ENCODE measurements around the gene COG6.
A peak's percentile ranks its signal among the peaks of the same experiment; 100 is the strongest.

COG6 gene

GRCh38 chr13:39655569-39656324 lies at the start of gene COG6:
Gene COG6 (plus strand): TSS chr13:39655662. CDS start chr13:39655727, 65 bp downstream.
- peak within 1 kb of the TSS; percentile 77 for H2AFZ ChIP-seq (ENCODE audit: low read length)

GRCh38 chr13:39605677-39606320 lies 49.7 kb upstream of the COG6 start:
- TF ChIP-seq EZH2phosphoT487 (IDR thresholded peaks at IDR 0.05; ENCODE audit: low read length) (no peak), EZH2 (optimal IDR thresholded peaks at IDR 0.05; ENCODE audit: low read depth, low read length) (no peak), CTCF (IDR thresholded peaks at IDR 0.05; ENCODE audit: low read length) (no peak)
- H3K27me3 ChIP-seq (replicated peaks; ENCODE audit: insufficient read depth, low read length), result no peaks in the 10 kb centered on the region
- H3K79me2 ChIP-seq (ENCODE audit: low read length), result no peaks in the 10 kb centered on the region
- H3K4me1 ChIP-seq (ENCODE audit: low read length), result no peaks in the 10 kb centered on the region
- H4K20me1 ChIP-seq (ENCODE audit: insufficient read depth, low read length), result no peaks in the 10 kb centered on the region
- H3F3A ChIP-seq (ENCODE audit: insufficient read depth, low read length), result no peaks in the 10 kb centered on the region
- no peaks in the 10 kb centered on the region for H3K36me3 ChIP-seq (replicated peaks; ENCODE audit: insufficient read depth, low read length)
- no peak overlapping the region for H2AFZ ChIP-seq (ENCODE audit: low read length)
- no peak overlapping the region for H3K4me3 ChIP-seq (ENCODE audit: low read length)
- no peak for DNase-seq
- H3K9me2 ChIP-seq (replicated peaks; ENCODE audit: insufficient read depth, low read length), result no peaks in the 10 kb centered on the region
- H3K27ac ChIP-seq (ENCODE audit: low read length), result no peak overlapping the region
- H3K4me2 ChIP-seq (ENCODE audit: low read depth, low read length), result no peak overlapping the region
- no peak overlapping the region for H3K9ac ChIP-seq (ENCODE audit: low read length)
- H3K9me3 ChIP-seq (replicated peaks; ENCODE audit: insufficient read depth, low read length), result no peaks in the 10 kb centered on the region

More at GRCh38 chr13:39655569-39656324, at the start of gene COG6:
- Histone ChIP-seq H3K9me2 (replicated peaks; ENCODE audit: insufficient read depth, low read length) (no peaks in the 10 kb centered on the region), H3K9ac (ENCODE audit: low read length) (peak within 1 kb of the TSS; percentile 55; the same call in 1 of the 2 replicates), H3K27ac (ENCODE audit: low read length) (no peak within 1 kb of the TSS), H3K4me1 (ENCODE audit: low read length) (0 out of 2 replicates have a peak, but pooled peaks cover 4% of the 10 kb centered on the region), H3K4me2 (ENCODE audit: low read depth, low read length) (peak within 1 kb of the TSS; percentile 82), H3K79me2 (ENCODE audit: low read length) (no peaks in the 10 kb centered on the region; the same call in 1 of the 2 replicates), H3K4me3 (ENCODE audit: low read length) (peak within 1 kb of the TSS; percentile 85), H3K9me3 (replicated peaks; ENCODE audit: insufficient read depth, low read length) (no peaks in the 10 kb centered on the region), H3F3A (ENCODE audit: insufficient read depth, low read length) (no peaks in the 10 kb centered on the region), H4K20me1 (ENCODE audit: insufficient read depth, low read length) (no peaks in the 10 kb centered on the region), H3K27me3 (replicated peaks; ENCODE audit: insufficient read depth, low read length) (no peaks in the 10 kb centered on the region), H3K36me3 (replicated peaks; ENCODE audit: insufficient read depth, low read length) (no peaks in the 10 kb centered on the region)
- TF ChIP-seq EZH2phosphoT487 (IDR thresholded peaks at IDR 0.05; ENCODE audit: low read length), result no peak
- TF ChIP-seq CTCF (IDR thresholded peaks at IDR 0.05; ENCODE audit: low read length), result no peak
- no peak for TF ChIP-seq EZH2 (optimal IDR thresholded peaks at IDR 0.05; ENCODE audit: low read depth, low read length)
- peak; percentile 73 for DNase-seq

- Histone ChIP-seq H3K27me3 (replicated peaks; ENCODE audit: insufficient read depth, low read length) (no peaks in the 10 kb centered on the region), H3K36me3 (replicated peaks; ENCODE audit: insufficient read depth, low read length) (no peaks in the 10 kb centered on the region), H4K20me1 (ENCODE audit: insufficient read depth, low read length) (no peaks in the 10 kb centered on the region), H3K9ac (ENCODE audit: low read length) (no peak overlapping the region), H3K4me1 (ENCODE audit: low read length) (no peaks in the 10 kb centered on the region), H3K27ac (ENCODE audit: low read length) (no peak overlapping the region), H2AFZ (ENCODE audit: low read length) (no peak overlapping the region), H3F3A (ENCODE audit: insufficient read depth, low read length) (no peaks in the 10 kb centered on the region), H3K4me3 (ENCODE audit: low read length) (no peak overlapping the region), H3K79me2 (ENCODE audit: low read length) (no peaks in the 10 kb centered on the region), H3K9me2 (replicated peaks; ENCODE audit: insufficient read depth, low read length) (no peaks in the 10 kb centered on the region), H3K4me2 (ENCODE audit: low read depth, low read length) (no peak overlapping the region), H3K9me3 (replicated peaks; ENCODE audit: insufficient read depth, low read length) (no peaks in the 10 kb centered on the region)
- DNase-seq, result no peak
- TF ChIP-seq EZH2 (optimal IDR thresholded peaks at IDR 0.05; ENCODE audit: low read depth, low read length) (no peak), CTCF (IDR thresholded peaks at IDR 0.05; ENCODE audit: low read length) (no peak), EZH2phosphoT487 (IDR thresholded peaks at IDR 0.05; ENCODE audit: low read length) (no peak)
Observed at GRCh38 chr13:39607876-39608275, 47.6 kb upstream of the COG6 start.

Data from MM.1S (cell line).